CD14-positive monocyte (primary cell): ENCODE data around the gene TMEFF2. TPM values are rescaled to one million over a fixed set of nuclear protein-coding genes. Genes with fewer than 3 reads are reported as not detected.

Source experiments
- DNase-seq, 3 donors: peaks; one replicate each; pipeline ENCODE4 v3.0.0-alpha.2; 2011 to 2022
- H2AFZ ChIP-seq: 2 replicates; pipeline ENCODE4 v1.6.0; 2012; ENCODE audit warnings: mild to moderate bottlenecking, low read depth, low read length, inconsistent platforms; ENCODE audit not compliant: insufficient read depth, poor library complexity, severe bottlenecking
- H3K27ac ChIP-seq, 2 donors: 1 replicate in 1 of 2; 2 replicates in 1 of 2; pipeline ENCODE4 v1.5.1; 2012 to 2013; ENCODE audit warnings: low read length in 2 of 2, control low read depth in 1 of 2, inconsistent platforms in 1 of 2, low read depth in 1 of 2, mild to moderate bottlenecking in 1 of 2
- H3K27me3 ChIP-seq, 2 donors: one replicate each; pipeline versions ENCODE4 v1.6.0 to v1.6.1; 2011 to 2013; ENCODE audit warnings: low read length in 2 of 2; ENCODE audit not compliant: control insufficient read depth in 2 of 2, insufficient read depth in 2 of 2
- H3K36me3 ChIP-seq, 2 donors: replicated peaks in 1 of 2; 1 replicate in 1 of 2; 2 replicates in 1 of 2; pipeline versions ENCODE4 v1.5.1 to v1.6.1; 2012 to 2013; ENCODE audit warnings: low read length in 2 of 2, control low read depth in 1 of 2, inconsistent platforms in 1 of 2, mild to moderate bottlenecking in 1 of 2; ENCODE audit not compliant: insufficient read depth in 2 of 2, control insufficient read depth in 1 of 2
- H3K4me1 ChIP-seq, 2 donors: 1 replicate in 1 of 2; 2 replicates in 1 of 2; pipeline versions ENCODE4 v1.5.1 to v1.6.1; 2012 to 2013; ENCODE audit warnings: low read length in 2 of 2, control low read depth in 1 of 2, inconsistent platforms in 1 of 2, mild to moderate bottlenecking in 1 of 2, moderate library complexity in 1 of 2; ENCODE audit not compliant: insufficient read depth in 2 of 2, control insufficient read depth in 1 of 2
- H3K4me2 ChIP-seq: replicated peaks from 2 replicates; pipeline ENCODE3; 2012; ENCODE audit warnings: low read length, moderate library complexity, mild to moderate bottlenecking; ENCODE audit not compliant: poor library complexity, severe bottlenecking; ENCODE audit errors: extremely low read depth
- H3K4me3 ChIP-seq, 3 experiments: fragments of 200-600 bp in 1 of 3; sonication (generic) in 1 of 3; replicated peaks in 1 of 3; 1 replicate in 2 of 3; 2 replicates in 1 of 3; pipeline ENCODE4 v1.5.1; 2011 to 2013; ENCODE audit warnings: low read length in 3 of 3, mild to moderate bottlenecking in 3 of 3, control low read depth in 2 of 3, low read depth in 2 of 3, inconsistent platforms in 1 of 3, moderate library complexity in 1 of 3
- H3K79me2 ChIP-seq: 2 replicates; pipeline ENCODE4 v1.6.0; 2012; ENCODE audit warnings: mild to moderate bottlenecking, control low read depth, inconsistent platforms, low read length, moderate library complexity; ENCODE audit not compliant: insufficient read depth
- H3K9ac ChIP-seq: 2 replicates; pipeline ENCODE4 v1.6.0; 2017; ENCODE audit warnings: low read length, mild to moderate bottlenecking; ENCODE audit not compliant: insufficient read depth, poor library complexity, severe bottlenecking
- H3K9me3 ChIP-seq, 2 donors: replicated peaks in 1 of 2; 1 replicate in 1 of 2; 2 replicates in 1 of 2; pipeline versions ENCODE4 v1.5.1 to v1.6.1; 2012 to 2013; ENCODE audit warnings: low read length in 2 of 2, control low read depth in 1 of 2; ENCODE audit not compliant: control insufficient read depth in 1 of 2, insufficient read depth in 1 of 2
- H4K20me1 ChIP-seq: 2 replicates; pipeline ENCODE4 v1.6.0; 2012; ENCODE audit warnings: mild to moderate bottlenecking, low read length, control low read depth, moderate library complexity; ENCODE audit not compliant: insufficient read depth
- H3K27ac Mint-ChIP-seq, 7 donors: one replicate each; pipeline ENCODE4 v1.8.0; 2020; ENCODE audit warnings: mild to moderate bottlenecking in 7 of 7, mixed read lengths in 7 of 7, moderate library complexity in 6 of 7, inconsistent platforms in 2 of 7
- H3K27me3 Mint-ChIP-seq, 3 donors: one replicate each; pipeline ENCODE4 v1.8.0; 2021 to 2022; ENCODE audit warnings: low read depth in 3 of 3, mild to moderate bottlenecking in 3 of 3, mixed read lengths in 3 of 3, moderate library complexity in 3 of 3, inconsistent platforms in 1 of 3
- H3K36me3 Mint-ChIP-seq, 2 donors: one replicate each; pipeline ENCODE4 v1.8.0; 2020; ENCODE audit warnings: mixed read lengths in 2 of 2, inconsistent platforms in 1 of 2, mild to moderate bottlenecking in 1 of 2
- H3K4me1 Mint-ChIP-seq: one replicate; pipeline ENCODE4 v1.8.0; 2020; ENCODE audit warnings: mild to moderate bottlenecking, mixed read lengths
- H3K4me3 Mint-ChIP-seq, 2 donors: one replicate each; pipeline ENCODE4 v1.8.0; 2020; ENCODE audit warnings: mild to moderate bottlenecking in 2 of 2, mixed read lengths in 2 of 2, moderate library complexity in 1 of 2
- H3K9me3 Mint-ChIP-seq, 7 donors: one replicate each; pipeline ENCODE4 v1.8.0; 2020 to 2022; ENCODE audit warnings: mixed read lengths in 7 of 7, mild to moderate bottlenecking in 6 of 7, moderate library complexity in 6 of 7, inconsistent platforms in 2 of 7
- WGBS: methylation state at CpG from one replicate; pipeline ENCODE4 v1.1.5; 2013; ENCODE audit warnings: missing lambda C conversion rate; ENCODE audit not compliant: insufficient coverage; 5-methylcytosine and 5-hydroxymethylcytosine counted together
- intact Hi-C, 2 donors: fragments of 100-400 bp; cut with micrococcal nuclease; formaldehyde crosslinking; loops; one replicate each; pipeline versions ENCODE4 v1.15.0 to v1.15.1; 2023
- polyA plus RNA-seq, 3 donors: library from polyadenylated mRNA; depleted of rRNA in 1 of 3; unstranded in 2 of 3; stranded (reverse) in 1 of 3; fragments of 300-500 nt in 2 of 3; fragments of >200 nt in 1 of 3; fragmentation: Illumina TruSeq in 2 of 3; gene quantifications; 1 replicate in 2 of 3; 2 replicates in 1 of 3; pipeline ENCODE4 v1.2.3, GENCODE V29; 2012 to 2021
- TF ChIP-seq, protein P1 (sequence below): fragments of 200-600 bp; IDR thresholded peaks from one replicate; pipeline ENCODE4 v1.8.0; 2022; ENCODE audit warnings: antibody characterized with exemption, mild to moderate bottlenecking

The TMEFF2 gene
- polyA plus RNA-seq, 3 donors, result not detected

DNA sequence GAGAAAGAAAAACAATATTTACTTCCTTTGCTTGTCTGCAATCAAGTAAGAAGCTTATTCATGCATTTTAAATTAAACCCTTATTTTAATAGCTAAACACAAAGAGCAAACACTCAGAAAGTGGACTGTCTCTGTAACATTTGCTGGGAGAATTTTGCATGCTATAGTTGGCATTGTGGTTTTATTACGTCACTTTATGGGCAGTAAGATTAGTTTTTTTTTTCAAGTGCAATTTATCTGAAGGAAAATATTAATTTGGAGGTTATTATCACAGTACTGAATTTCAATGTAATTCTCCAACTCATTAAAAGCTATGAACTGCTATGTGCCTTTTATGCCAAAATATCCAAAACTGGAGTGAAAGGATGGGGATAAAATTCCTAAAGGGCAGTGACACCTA lies 103.3 kb downstream of the TMEFF2 start:
- Mint-ChIP-seq H3K9me3 (no peaks in the 10 kb centered on the region), H3K36me3 (no peaks in the 10 kb centered on the region), H3K4me1 (no peaks in the 10 kb centered on the region), H3K27me3 (no peaks in the 10 kb centered on the region), H3K27ac (no peak overlapping the region), H3K4me3 (no peak overlapping the region)
- no peak overlapping the region for H3K9ac ChIP-seq
- H3K4me3 ChIP-seq, result no peak overlapping the region
- H3K4me2 ChIP-seq, result no peak overlapping the region
- no peaks in the 10 kb centered on the region for H4K20me1 ChIP-seq
- no peaks in the 10 kb centered on the region for H3K36me3 ChIP-seq
- no peak for DNase-seq
- H3K27me3 ChIP-seq, result no peaks in the 10 kb centered on the region
- H3K9me3 ChIP-seq, result no peaks in the 10 kb centered on the region
- no peaks in the 10 kb centered on the region for H3K79me2 ChIP-seq
- H3K27ac ChIP-seq, result no peak overlapping the region
- H3K4me1 ChIP-seq, result no peaks in the 10 kb centered on the region
- intact Hi-C loops, result no loop called here
- TF ChIP-seq, protein P1, sequence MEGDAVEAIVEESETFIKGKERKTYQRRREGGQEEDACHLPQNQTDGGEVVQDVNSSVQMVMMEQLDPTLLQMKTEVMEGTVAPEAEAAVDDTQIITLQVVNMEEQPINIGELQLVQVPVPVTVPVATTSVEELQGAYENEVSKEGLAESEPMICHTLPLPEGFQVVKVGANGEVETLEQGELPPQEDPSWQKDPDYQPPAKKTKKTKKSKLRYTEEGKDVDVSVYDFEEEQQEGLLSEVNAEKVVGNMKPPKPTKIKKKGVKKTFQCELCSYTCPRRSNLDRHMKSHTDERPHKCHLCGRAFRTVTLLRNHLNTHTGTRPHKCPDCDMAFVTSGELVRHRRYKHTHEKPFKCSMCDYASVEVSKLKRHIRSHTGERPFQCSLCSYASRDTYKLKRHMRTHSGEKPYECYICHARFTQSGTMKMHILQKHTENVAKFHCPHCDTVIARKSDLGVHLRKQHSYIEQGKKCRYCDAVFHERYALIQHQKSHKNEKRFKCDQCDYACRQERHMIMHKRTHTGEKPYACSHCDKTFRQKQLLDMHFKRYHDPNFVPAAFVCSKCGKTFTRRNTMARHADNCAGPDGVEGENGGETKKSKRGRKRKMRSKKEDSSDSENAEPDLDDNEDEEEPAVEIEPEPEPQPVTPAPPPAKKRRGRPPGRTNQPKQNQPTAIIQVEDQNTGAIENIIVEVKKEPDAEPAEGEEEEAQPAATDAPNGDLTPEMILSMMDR, result no peak
- WGBS, result no CpG with 5 or more reads among the region's 1 CpG
- no peak overlapping the region for H2AFZ ChIP-seq

DNA sequence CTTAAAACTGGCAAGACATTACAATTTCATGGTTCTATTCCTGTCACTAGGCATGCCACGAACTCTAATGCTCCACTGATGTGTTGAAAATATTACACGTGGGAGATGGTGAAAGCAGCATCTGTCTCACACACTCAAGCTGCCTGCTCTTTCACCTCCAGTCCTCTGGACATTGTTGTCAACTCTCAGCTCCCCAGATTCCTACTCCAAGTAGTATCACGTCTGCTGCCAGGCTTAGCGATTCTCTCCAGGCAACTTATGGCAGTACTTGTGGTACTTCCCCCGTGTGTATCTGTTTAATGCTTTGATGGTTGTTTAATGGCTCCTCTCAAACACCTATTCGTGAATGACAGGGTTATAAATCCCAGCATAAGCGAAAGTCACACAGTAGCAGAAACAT lies 103.8 kb downstream of the TMEFF2 start:
- WGBS, result 92% methylated on average over 3 of the region's 7 CpGs
- H3K9ac ChIP-seq, result no peak overlapping the region
- no peaks in the 10 kb centered on the region for H3K79me2 ChIP-seq
- H3K36me3 ChIP-seq, result no peaks in the 10 kb centered on the region
- H3K4me1 Mint-ChIP-seq, result no peaks in the 10 kb centered on the region
- no peak overlapping the region for H3K4me3 ChIP-seq
- TF ChIP-seq, protein P1, result no peak
- no peaks in the 10 kb centered on the region for H3K9me3 Mint-ChIP-seq
- H3K27me3 Mint-ChIP-seq, result no peaks in the 10 kb centered on the region
- no peak overlapping the region for H2AFZ ChIP-seq
- intact Hi-C loops, result no loop called here
- no peak overlapping the region for H3K4me2 ChIP-seq
- H3K27ac ChIP-seq, result no peak overlapping the region
- no peaks in the 10 kb centered on the region for H3K27me3 ChIP-seq
- H4K20me1 ChIP-seq, result no peaks in the 10 kb centered on the region
- H3K4me1 ChIP-seq, result no peaks in the 10 kb centered on the region
- H3K36me3 Mint-ChIP-seq, result no peaks in the 10 kb centered on the region
- H3K9me3 ChIP-seq, result no peaks in the 10 kb centered on the region
- H3K27ac Mint-ChIP-seq, result no peak overlapping the region
- H3K4me3 Mint-ChIP-seq, result no peak overlapping the region
- no peak for DNase-seq
